Measurements from ENCODE around the gene NRAP.

GRCh38 chr10:113605268-113605978, 58.4 kb downstream of the NRAP start:
- TF ChIP-seq SRF (IDR thresholded peaks at IDR 0.05; ENCODE audit: low read depth in 2 of 2, low read length in 2 of 2) (no peak), HCFC1 (IDR thresholded peaks at IDR 0.05; ENCODE audit: low read length) (no peak), CTCF (IDR thresholded peaks at IDR 0.05 in 2 of 3, conservative IDR thresholded peaks at IDR 0.05 in 1 of 3; ENCODE audit: control insufficient read depth in 2 of 3, extremely low read depth in 1 of 3, insufficient read depth in 1 of 3, low read depth in 3 of 3, low read length in 3 of 3) (no peak), CBX5 (IDR thresholded peaks at IDR 0.05; ENCODE audit: low read depth) (no peak), EZH2 (IDR thresholded peaks at IDR 0.05; ENCODE audit: borderline replicate concordance, control insufficient read depth, low read depth, low read length) (no peak), POLR2AphosphoS5 (IDR thresholded peaks at IDR 0.05; ENCODE audit: low read length) (no peak), POLR2A (IDR thresholded peaks at IDR 0.05; ENCODE audit: low read depth, low read length) (no peak), ZBED1 (IDR thresholded peaks at IDR 0.05; ENCODE audit: borderline replicate concordance) (no peak), CREB1 (IDR thresholded peaks at IDR 0.05; ENCODE audit: low read depth) (no peak), ZNF592 (IDR thresholded peaks at IDR 0.05) (no peak)

All from GM12878 (cell line).